Sigmoid colon (tissue), 4 donors: ENCODE results near the gene RAB36.

Experiments used
- CTCF ChIP-seq, 4 experiments: fragments of 450-650 bp in 3 of 4; fragments of 200-600 bp in 1 of 4; IDR thresholded peaks; one replicate each; pipeline ENCODE4 v1.5.1; 2016 to 2019; ENCODE audit warnings: antibody characterized with exemption in 4 of 4, mild to moderate bottlenecking in 3 of 4, moderate library complexity in 2 of 4
- EP300 ChIP-seq, 4 donors: sonication (generic); formaldehyde crosslinking; IDR thresholded peaks; one replicate each; pipeline ENCODE4 v1.6.1; 2017; ENCODE audit warnings: antibody characterized with exemption in 4 of 4
- POLR2A ChIP-seq, 2 donors: fragments of 450-650 bp; IDR thresholded peaks; one replicate each; pipeline ENCODE4 v1.6.1; 2016; ENCODE audit warnings: antibody characterized with exemption in 2 of 2, mild to moderate bottlenecking in 2 of 2, moderate library complexity in 2 of 2
- POLR2AphosphoS5 ChIP-seq, 4 donors: sonication (generic); formaldehyde crosslinking; IDR thresholded peaks; one replicate each; pipeline ENCODE4 v1.6.1; 2017; ENCODE audit warnings: antibody characterized with exemption in 4 of 4

- no peak for TF ChIP-seq POLR2AphosphoS5 (IDR thresholded peaks at IDR 0.05)
- TF ChIP-seq CTCF (IDR thresholded peaks at IDR 0.05), result no peak
- TF ChIP-seq POLR2A (IDR thresholded peaks at IDR 0.05), result no peak
- no peak for TF ChIP-seq EP300 (IDR thresholded peaks at IDR 0.05)
Measured at GRCh38 chr22:23125512-23126103, 19.7 kb upstream of the RAB36 start.
